VCaP (cell line): ENCODE data around the gene VIPR2.

Source experiments
- H3K27ac ChIP-seq: fragments of 450-650 bp; 2 replicates; pipeline ENCODE4 v1.5.1; 2017
- TF ChIP-seq, protein P1 (sequence below): fragments of 450-650 bp; conservative IDR thresholded peaks from 2 replicates; pipeline ENCODE4 v1.5.1; 2017; ENCODE audit warnings: mild to moderate bottlenecking, moderate library complexity

Gene VIPR2

DNA sequence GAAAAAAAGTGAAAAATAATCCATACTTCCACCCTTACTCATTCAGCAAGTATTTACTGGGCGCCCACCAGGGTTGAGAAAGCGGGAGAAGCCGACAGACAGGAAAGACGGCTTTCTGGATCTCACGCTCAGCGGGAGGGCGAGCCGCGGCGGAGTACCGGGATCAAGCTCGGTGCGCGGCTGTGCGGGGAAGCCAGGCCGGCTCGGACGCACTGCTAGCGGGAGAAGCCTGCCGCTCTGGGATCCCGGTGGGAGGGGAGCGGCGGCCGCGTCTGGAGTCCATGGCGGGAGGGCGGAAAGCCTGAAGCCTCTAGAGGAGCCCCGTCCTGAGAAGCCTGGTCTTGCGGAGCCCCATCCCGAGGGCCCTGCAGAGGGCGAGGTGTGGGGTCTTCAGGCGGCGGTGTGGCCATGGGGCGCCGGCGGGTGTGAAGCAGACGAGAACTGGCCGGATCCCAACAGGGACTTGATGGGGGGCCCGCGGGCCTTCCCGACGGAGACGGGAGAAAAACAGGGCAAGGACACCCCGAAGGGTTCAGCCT, 82.9 kb downstream of the VIPR2 start:
- H3K27ac ChIP-seq = no peak overlapping the region
- TF ChIP-seq, protein P1, sequence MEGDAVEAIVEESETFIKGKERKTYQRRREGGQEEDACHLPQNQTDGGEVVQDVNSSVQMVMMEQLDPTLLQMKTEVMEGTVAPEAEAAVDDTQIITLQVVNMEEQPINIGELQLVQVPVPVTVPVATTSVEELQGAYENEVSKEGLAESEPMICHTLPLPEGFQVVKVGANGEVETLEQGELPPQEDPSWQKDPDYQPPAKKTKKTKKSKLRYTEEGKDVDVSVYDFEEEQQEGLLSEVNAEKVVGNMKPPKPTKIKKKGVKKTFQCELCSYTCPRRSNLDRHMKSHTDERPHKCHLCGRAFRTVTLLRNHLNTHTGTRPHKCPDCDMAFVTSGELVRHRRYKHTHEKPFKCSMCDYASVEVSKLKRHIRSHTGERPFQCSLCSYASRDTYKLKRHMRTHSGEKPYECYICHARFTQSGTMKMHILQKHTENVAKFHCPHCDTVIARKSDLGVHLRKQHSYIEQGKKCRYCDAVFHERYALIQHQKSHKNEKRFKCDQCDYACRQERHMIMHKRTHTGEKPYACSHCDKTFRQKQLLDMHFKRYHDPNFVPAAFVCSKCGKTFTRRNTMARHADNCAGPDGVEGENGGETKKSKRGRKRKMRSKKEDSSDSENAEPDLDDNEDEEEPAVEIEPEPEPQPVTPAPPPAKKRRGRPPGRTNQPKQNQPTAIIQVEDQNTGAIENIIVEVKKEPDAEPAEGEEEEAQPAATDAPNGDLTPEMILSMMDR = no peak

DNA sequence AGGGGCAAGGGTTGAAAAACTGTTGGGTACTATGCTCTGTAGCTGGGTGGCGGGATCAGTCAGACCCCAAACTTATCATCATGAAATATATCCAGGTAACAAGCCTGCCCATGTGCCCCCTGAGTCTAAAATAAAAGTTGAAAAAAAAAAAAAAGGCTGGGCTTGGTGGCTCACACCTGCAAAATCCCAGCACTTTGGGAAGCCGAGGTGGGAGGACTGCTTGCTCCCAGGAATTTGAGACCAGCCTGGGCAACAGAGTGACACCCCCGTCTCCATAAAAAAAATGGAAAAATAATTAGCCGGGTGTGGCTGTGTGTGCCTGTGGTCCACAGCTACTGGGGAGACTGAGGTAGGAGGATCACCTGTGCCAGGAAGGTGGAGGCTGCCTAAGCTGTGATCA, 83.5 kb downstream of the VIPR2 start:
- TF ChIP-seq, protein P1 = no peak
- no peak overlapping the region for H3K27ac ChIP-seq

DNA sequence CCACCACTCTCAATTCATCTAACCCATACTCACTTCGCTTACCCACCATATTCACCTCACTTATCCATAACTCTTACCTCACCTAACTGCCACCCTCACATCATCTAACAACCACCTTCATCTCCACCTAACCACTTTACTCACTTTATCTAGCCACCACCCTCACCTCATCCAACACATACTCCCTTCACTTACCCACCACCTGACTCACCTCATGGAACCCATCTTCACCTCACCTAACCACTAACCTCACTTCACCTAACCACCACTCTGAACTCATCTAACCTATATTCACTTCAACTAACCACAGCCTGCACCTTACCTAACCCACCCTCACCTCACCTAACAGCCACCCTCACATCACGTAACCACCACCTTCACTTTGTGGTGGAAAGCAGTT, 84.2 kb downstream of the VIPR2 start:
- no peak overlapping the region for H3K27ac ChIP-seq
- TF ChIP-seq, protein P1 = no peak

DNA sequence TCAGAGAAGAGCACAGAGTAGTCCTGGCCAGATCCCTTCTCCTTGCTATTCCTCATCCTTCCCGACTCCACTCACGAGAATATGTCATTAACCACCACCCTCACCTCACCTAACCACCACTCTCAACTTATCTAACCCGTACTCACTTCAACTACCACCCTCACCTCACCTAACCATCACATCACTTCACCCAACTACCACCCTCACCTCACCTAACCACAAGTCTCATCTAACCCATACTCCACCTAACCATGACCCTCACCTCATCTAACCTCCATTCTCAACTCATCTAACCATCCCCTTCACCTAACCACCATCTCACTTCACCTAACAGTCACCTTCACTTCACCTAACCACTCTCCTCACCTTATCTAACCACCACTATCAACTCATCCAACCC, 85.0 kb downstream of the VIPR2 start:
- TF ChIP-seq, protein P1 = no peak
- H3K27ac ChIP-seq = no peak overlapping the region

DNA sequence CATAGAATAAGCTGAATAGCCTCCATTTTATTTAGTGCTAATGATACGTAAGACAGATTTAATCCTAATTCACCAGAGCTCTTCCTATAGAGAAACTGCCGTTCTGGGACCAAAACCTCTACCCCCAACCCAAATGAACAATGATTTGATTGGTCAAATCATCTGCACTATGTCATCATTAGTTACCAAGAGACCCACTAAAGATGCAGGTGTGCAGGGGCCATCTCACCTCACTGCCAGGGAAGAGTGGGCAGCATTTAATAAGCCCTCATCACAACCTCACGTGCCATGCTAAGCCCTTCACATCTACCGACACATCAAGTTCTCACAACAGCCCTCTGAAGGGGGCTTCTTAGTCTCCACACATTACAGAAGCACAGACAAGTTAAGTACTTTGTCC, 87.0 kb downstream of the VIPR2 start:
- TF ChIP-seq, protein P1 = no peak
- H3K27ac ChIP-seq = no peak overlapping the region

DNA sequence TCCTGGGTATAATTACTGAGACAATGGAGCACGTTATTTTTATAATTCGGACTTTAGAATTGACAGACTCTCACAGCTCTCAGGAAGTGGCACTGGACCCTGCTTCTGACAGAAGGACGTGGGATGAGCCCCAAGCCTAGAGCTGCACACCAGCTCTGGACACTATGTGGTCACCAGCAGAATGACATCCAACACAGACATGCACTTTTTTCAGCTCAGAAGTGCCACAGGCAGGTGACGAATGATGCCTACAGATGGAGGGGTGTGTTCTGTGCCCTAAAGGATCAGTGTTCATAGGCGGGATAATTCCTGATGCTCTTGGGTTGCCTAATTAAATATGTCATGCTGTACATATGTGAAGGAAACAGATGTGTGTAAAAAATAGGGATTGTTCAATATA, 87.9 kb downstream of the VIPR2 start:
- TF ChIP-seq, protein P1 = no peak

DNA sequence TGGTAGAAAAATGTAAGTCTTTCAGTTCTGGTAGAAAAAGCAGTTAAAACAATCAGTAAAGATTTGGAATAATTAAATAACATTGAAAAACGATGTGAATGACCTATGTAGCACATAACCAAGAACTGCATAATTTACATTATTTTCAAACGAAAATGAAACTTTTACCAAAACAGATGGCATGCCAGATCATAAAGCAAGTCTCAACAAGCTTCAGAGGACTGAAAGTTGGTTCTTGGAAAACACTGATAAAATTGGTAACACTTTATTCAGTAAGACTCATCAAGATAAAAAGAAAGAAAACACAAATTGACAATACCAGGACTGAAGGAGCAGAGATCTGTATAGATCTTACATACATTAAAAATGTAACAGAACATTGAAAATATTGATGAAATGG, 92.8 kb downstream of the VIPR2 start:
- TF ChIP-seq, protein P1 = no peak

More for the DNA sequence above, 87.9 kb downstream of the VIPR2 start:
- no peak overlapping the region for H3K27ac ChIP-seq

More for the DNA sequence above, 92.8 kb downstream of the VIPR2 start:
- H3K27ac ChIP-seq = no peak overlapping the region
